HEK293T (cell line): Measurements from ENCODE around the gene OR13C3.

ENCODE experiments used
- CTCF ChIA-PET: fragments of 350-600 bp; formaldehyde crosslinking; extraction: SDS; loops from one replicate; lab custom pipeline; 2021; ENCODE audit warnings: antibody characterized with exemption, inconsistent platforms; lab: Yijun Ruan, JAX
- POLR2A ChIA-PET: fragments of 350-600 bp; formaldehyde crosslinking; extraction: SDS; loops from one replicate; lab custom pipeline; 2020; ENCODE audit warnings: antibody characterized with exemption, inconsistent platforms; lab: Yijun Ruan, JAX
- DNase-seq: peaks from one replicate; pipeline ENCODE4 v3.0.0; 2012; ENCODE audit warnings: mixed read lengths; ENCODE audit errors: extremely low spot score
- ARNT ChIP-seq: fragments of 450-650 bp; IDR thresholded peaks from 2 replicates; pipeline ENCODE4 v1.6.1; 2017; ENCODE audit warnings: mild to moderate bottlenecking
- BHLHE40 ChIP-seq: fragments of 450-650 bp; IDR thresholded peaks from 2 replicates; pipeline ENCODE4 v1.6.1; 2016; ENCODE audit warnings: mild to moderate bottlenecking, moderate library complexity, borderline replicate concordance
- CTBP1 ChIP-seq: fragments of 450-650 bp; IDR thresholded peaks from 2 replicates; pipeline ENCODE4 v1.6.1; 2016; ENCODE audit warnings: borderline replicate concordance
- ELF4 ChIP-seq: fragments of 450-650 bp; IDR thresholded peaks from 2 replicates; pipeline ENCODE4 v1.6.1; 2017; ENCODE audit warnings: antibody characterized with exemption
- FOXA1 ChIP-seq: fragments of 450-650 bp; IDR thresholded peaks from 2 replicates; pipeline ENCODE4 v1.6.1; 2016; ENCODE audit warnings: mild to moderate bottlenecking
- FOXK2 ChIP-seq: fragments of 450-650 bp; IDR thresholded peaks from 2 replicates; pipeline ENCODE4 v1.6.1; 2016; ENCODE audit warnings: mild to moderate bottlenecking
- FOXM1 ChIP-seq: fragments of 450-650 bp; IDR thresholded peaks from 2 replicates; pipeline ENCODE4 v1.6.1; 2017; ENCODE audit warnings: mild to moderate bottlenecking, borderline replicate concordance
- HDGF ChIP-seq: fragments of 450-650 bp; IDR thresholded peaks from 2 replicates; pipeline ENCODE4 v1.6.1; 2017; ENCODE audit warnings: antibody characterized with exemption, borderline replicate concordance
- L3MBTL2 ChIP-seq: fragments of 450-650 bp; conservative IDR thresholded peaks from 2 replicates; pipeline ENCODE4 v1.6.1; 2016; ENCODE audit warnings: mild to moderate bottlenecking
- LEF1 ChIP-seq: fragments of 450-650 bp; IDR thresholded peaks from 2 replicates; pipeline ENCODE4 v1.6.1; 2017; ENCODE audit warnings: mild to moderate bottlenecking, borderline replicate concordance
- NFRKB ChIP-seq: fragments of 450-650 bp; IDR thresholded peaks from 2 replicates; pipeline ENCODE4 v1.6.1; 2016; ENCODE audit warnings: mild to moderate bottlenecking, moderate library complexity
- SP1 ChIP-seq: fragments of 450-650 bp; IDR thresholded peaks from 2 replicates; pipeline ENCODE4 v1.6.1; 2017
- SUZ12 ChIP-seq: fragments of 450-650 bp; IDR thresholded peaks from 2 replicates; pipeline ENCODE4 v1.6.1; 2016; ENCODE audit warnings: mild to moderate bottlenecking
- TARDBP ChIP-seq: fragments of 450-650 bp; IDR thresholded peaks from 2 replicates; pipeline ENCODE4 v1.6.1; 2016
- ZNF384 ChIP-seq: fragments of 450-650 bp; IDR thresholded peaks from 2 replicates; pipeline ENCODE4 v1.6.1; 2016
- TF ChIP-seq, protein P1 (sequence below): fragments of 450-650 bp; IDR thresholded peaks from 2 replicates; pipeline ENCODE4 v1.6.1; 2016

OR13C3 gene

DNA sequence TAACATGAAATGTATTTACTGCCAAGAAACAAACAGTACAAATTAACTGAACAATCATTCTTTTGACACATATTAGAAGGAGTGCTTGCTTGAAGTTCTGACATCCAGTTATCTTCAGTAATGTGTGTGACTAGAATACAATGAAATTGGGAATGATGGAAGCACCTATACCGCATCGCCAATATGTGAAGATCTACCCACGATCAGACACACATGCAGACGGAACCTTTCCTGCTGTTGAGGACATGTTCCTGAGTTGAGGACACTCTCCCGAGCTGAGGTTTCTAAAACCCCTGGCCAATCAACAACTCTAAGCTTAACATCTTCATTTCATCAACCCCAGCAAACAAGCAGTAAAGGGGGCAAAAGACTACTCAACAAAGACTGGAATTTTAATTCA, at the start of gene OR13C3:
TSS of gene OR13C3 (minus strand) at position 101 of the 400 bp plus-strand sequence. CDS start 133 bp downstream, outside the sequence.
- ChIA-PET CTCF (no interaction called here), POLR2A (no interaction called here)
- DNase-seq = no peak
- TF ChIP-seq L3MBTL2 (no peak), ARNT (no peak), SUZ12 (no peak), TARDBP (no peak), ZNF384 (no peak), FOXA1 (no peak), LEF1 (no peak), BHLHE40 (no peak), NFRKB (no peak), ELF4 (no peak), CTBP1 (no peak), SP1 (no peak), FOXK2 (no peak), FOXM1 (no peak)

DNA sequence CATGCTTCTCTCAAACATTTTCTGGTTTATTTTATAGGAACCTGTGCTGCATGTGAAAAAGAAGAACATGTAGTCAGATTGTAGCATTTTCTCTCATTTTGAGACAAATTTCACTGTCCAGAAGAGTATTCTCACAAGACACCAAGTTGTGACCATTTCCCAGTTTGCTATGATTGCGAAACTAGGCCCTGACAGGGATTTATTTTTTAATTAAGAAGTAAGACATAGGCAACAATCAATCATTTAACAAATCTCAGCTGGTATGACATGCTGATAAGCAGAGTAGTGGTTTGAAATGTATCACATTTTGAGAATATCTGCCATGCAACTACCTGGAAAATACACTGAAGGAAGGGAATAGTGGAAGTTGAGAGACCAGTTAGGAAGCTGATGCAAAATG, 43.9 kb upstream of the OR13C3 start:
- ChIA-PET CTCF (no interaction called here), POLR2A (no interaction called here)
- DNase-seq = no peak
- TF ChIP-seq ARNT (no peak), BHLHE40 (no peak), FOXM1 (no peak), ZNF384 (no peak), L3MBTL2 (no peak), FOXK2 (no peak), CTBP1 (no peak), TARDBP (no peak), ELF4 (no peak), FOXA1 (no peak), LEF1 (no peak), NFRKB (no peak), HDGF (no peak), SUZ12 (no peak), SP1 (no peak)
- TF ChIP-seq, protein P1, sequence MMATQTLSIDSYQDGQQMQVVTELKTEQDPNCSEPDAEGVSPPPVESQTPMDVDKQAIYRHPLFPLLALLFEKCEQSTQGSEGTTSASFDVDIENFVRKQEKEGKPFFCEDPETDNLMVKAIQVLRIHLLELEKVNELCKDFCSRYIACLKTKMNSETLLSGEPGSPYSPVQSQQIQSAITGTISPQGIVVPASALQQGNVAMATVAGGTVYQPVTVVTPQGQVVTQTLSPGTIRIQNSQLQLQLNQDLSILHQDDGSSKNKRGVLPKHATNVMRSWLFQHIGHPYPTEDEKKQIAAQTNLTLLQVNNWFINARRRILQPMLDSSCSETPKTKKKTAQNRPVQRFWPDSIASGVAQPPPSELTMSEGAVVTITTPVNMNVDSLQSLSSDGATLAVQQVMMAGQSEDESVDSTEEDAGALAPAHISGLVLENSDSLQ = no peak

DNA sequence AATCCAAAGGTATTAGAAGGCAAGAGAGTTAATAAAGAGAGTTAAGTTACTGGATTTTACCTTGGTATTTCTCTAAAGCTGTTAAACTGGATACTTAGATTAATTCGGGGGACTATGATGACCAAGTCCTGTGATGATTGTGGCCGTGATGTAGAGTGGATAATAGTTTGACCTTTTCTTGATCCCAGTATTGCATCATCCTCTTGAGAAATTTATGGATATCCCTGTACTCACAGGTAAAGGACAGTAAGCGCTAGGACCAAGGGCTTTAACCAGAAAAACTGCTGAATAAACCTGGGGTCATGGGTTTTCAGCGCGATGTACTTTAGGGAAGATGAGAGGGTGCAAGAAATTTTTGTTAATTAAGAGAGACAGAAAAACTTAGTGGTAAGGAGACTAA, 40.6 kb upstream of the OR13C3 start:
- no peak for TF ChIP-seq HDGF
- TF ChIP-seq, protein P1 = no peak
- no peak for TF ChIP-seq CTBP1
- TF ChIP-seq TARDBP = no peak
- no peak for TF ChIP-seq FOXA1
- TF ChIP-seq FOXM1 = no peak
- no peak for TF ChIP-seq ZNF384
- no peak for TF ChIP-seq LEF1
- no peak for TF ChIP-seq L3MBTL2
- no peak for TF ChIP-seq SP1
- TF ChIP-seq ARNT = no peak
- TF ChIP-seq BHLHE40 = no peak
- no peak for TF ChIP-seq SUZ12
- TF ChIP-seq ELF4 = no peak
- no peak for TF ChIP-seq FOXK2
- TF ChIP-seq NFRKB = no peak
- DNase-seq = no peak
- CTCF ChIA-PET = no interaction called here
- POLR2A ChIA-PET = no interaction called here

DNA sequence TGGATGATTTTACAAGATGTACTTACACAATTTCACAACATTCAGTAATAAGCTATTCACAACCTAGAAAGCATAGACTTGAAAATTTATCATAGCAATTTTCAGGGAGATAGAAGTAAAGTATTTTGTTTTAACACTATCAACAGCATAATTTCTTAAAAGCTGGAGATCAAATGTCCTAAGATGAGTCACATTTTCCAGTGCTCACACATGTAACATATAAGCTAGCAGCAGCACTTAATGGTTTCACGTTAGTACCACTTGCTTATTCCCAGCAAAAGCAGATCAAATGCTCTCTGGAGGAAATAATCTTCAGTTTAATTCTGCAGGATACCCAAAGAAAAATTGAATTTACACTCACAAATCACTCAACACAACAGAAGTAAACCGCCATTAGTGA, 38.8 kb upstream of the OR13C3 start:
- no peak for DNase-seq
- ChIA-PET CTCF (no interaction called here), POLR2A (no interaction called here)
- no peak for TF ChIP-seq ZNF384
- TF ChIP-seq HDGF = no peak
- TF ChIP-seq ELF4 = no peak
- no peak for TF ChIP-seq NFRKB
- no peak for TF ChIP-seq TARDBP
- no peak for TF ChIP-seq BHLHE40
- no peak for TF ChIP-seq FOXA1
- no peak for TF ChIP-seq FOXK2
- TF ChIP-seq LEF1 = no peak
- no peak for TF ChIP-seq L3MBTL2
- no peak for TF ChIP-seq ARNT
- no peak for TF ChIP-seq CTBP1
- TF ChIP-seq SP1 = no peak
- TF ChIP-seq, protein P1 = no peak
- TF ChIP-seq FOXM1 = no peak
- no peak for TF ChIP-seq SUZ12

DNA sequence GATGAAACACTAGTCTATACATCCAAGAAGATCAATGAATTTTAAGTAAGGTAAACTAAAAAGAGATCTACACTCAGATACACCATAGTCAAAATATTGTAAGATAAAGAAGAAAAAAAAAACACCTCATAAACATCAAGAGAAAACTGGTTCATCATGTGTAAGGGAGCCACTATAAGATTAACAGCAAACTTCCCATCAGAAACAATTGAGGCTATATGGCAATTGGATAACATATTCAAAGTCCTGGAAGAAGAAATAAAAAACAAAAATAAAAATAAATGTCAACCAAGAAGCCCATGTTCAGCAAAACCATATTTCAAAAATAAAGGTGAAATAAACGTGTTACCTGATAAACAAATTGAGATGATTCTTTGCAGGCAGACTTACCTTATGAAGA, 36.0 kb upstream of the OR13C3 start:
- ChIA-PET CTCF (no interaction called here), POLR2A (no interaction called here)
- no peak for DNase-seq
- TF ChIP-seq CTBP1 (no peak), FOXA1 (no peak), SP1 (no peak), BHLHE40 (no peak), ARNT (no peak), LEF1 (no peak), TARDBP (no peak), FOXK2 (no peak), SUZ12 (no peak), NFRKB (no peak), ZNF384 (no peak)
- TF ChIP-seq, protein P1 = no peak
